GM12878 (cell line): ENCODE measurements around the gene FRS3. TPM values are rescaled to one million over a fixed set of nuclear protein-coding genes. Genes with fewer than 3 reads are reported as not detected.

ENCODE experiments used
- ATAC-seq: fragments of 200-7000 bp; cut with Tn5 transposase; 3 replicates; pipeline ENCODE4 v1.9.1; 2020; ENCODE audit warnings: mild to moderate bottlenecking, moderate library complexity
- BruUV-seq: library from RNA; stranded (reverse); fragments of 400-500 nt; replicated peaks from 2 replicates; lab custom pipeline; 2021; lab: Mats Ljungman, UMichigan
- CTCF ChIA-PET: fragments of 300-600 bp; sonication (Branson Sonifier 250); formaldehyde crosslinking; extraction: SDS; loops from one replicate; lab custom pipeline; 2021; ENCODE audit warnings: inconsistent platforms; lab: Yijun Ruan, JAX
- POLR2A ChIA-PET: fragments of 350-600 bp; formaldehyde crosslinking; extraction: SDS; loops from one replicate; lab custom pipeline; 2021; ENCODE audit warnings: inconsistent platforms; lab: Charles Lee
- RAD21 ChIA-PET: fragments of 300-600 bp; sonication (Branson Sonifier 250); formaldehyde crosslinking; loops from one replicate; lab custom pipeline; 2023; ENCODE audit warnings: antibody characterized with exemption; ENCODE audit not compliant: unreplicated experiment; lab: Charles Lee
- SMC1A ChIA-PET: fragments of 300-600 bp; sonication (Branson Sonifier 250); formaldehyde crosslinking; loops from one replicate; lab custom pipeline; 2023; ENCODE audit not compliant: unreplicated experiment, uncharacterized antibody; lab: Charles Lee
- DNase-seq: peaks from one replicate; pipeline ENCODE4 v3.0.0-alpha.2; 2011; ENCODE audit warnings: low read depth, low spot score
- FAIRE-seq: peaks from 3 replicates; lab custom pipeline; 2011; peaks lifted over from hg19 to GRCh38; lab: Jason Lieb, UNC
- H2AFZ ChIP-seq: 2 replicates; pipeline ENCODE4 v1.6.0; 2011; ENCODE audit warnings: low read depth, low read length, control low read depth; ENCODE audit not compliant: control insufficient read depth
- H3K27ac ChIP-seq: 2 replicates; pipeline ENCODE4 v1.5.1; 2011; ENCODE audit warnings: control low read depth; ENCODE audit not compliant: control insufficient read depth, insufficient read depth
- H3K27me3 ChIP-seq, 2 experiments: replicated peaks in 1 of 2; 2 replicates each; pipeline versions ENCODE4 v1.6.0 to v1.6.1; 2011; ENCODE audit warnings: low read length in 1 of 2; ENCODE audit not compliant: control insufficient read depth in 2 of 2, insufficient read depth in 2 of 2
- H3K36me3 ChIP-seq, 2 experiments: 2 replicates each; pipeline ENCODE4 v1.5.1; 2011; ENCODE audit warnings: low read length in 1 of 2; ENCODE audit not compliant: control insufficient read depth in 2 of 2, insufficient read depth in 2 of 2
- H3K4me1 ChIP-seq: 2 replicates; pipeline ENCODE4 v1.6.1; 2011; ENCODE audit warnings: mild to moderate bottlenecking, low read length, moderate library complexity, mixed read lengths; ENCODE audit not compliant: control insufficient read depth, insufficient read depth
- H3K4me2 ChIP-seq: 2 replicates; pipeline ENCODE4 v1.6.0; 2011; ENCODE audit warnings: control low read depth; ENCODE audit not compliant: control insufficient read depth, insufficient read depth
- H3K4me3 ChIP-seq: fragments of 200-600 bp; sonication (generic); 2 replicates; pipeline ENCODE4 v1.5.1; 2016
- H3K79me2 ChIP-seq: 2 replicates; pipeline ENCODE4 v1.6.0; 2011; ENCODE audit warnings: low read length; ENCODE audit not compliant: control insufficient read depth, insufficient read depth
- H3K9ac ChIP-seq: 2 replicates; pipeline ENCODE4 v1.8.0; 2011; ENCODE audit warnings: low read length, control low read depth, mixed read lengths; ENCODE audit not compliant: control insufficient read depth, insufficient read depth
- H3K9me3 ChIP-seq: replicated peaks from 3 replicates; pipeline ENCODE4 v1.5.1; 2011; ENCODE audit warnings: mild to moderate bottlenecking, low read length; ENCODE audit not compliant: control insufficient read depth, insufficient read depth
- H4K20me1 ChIP-seq: 2 replicates; pipeline ENCODE4 v1.6.0; 2011; ENCODE audit not compliant: control insufficient read depth, insufficient read depth
- IRF4 ChIP-seq: IDR thresholded peaks from 2 replicates; pipeline ENCODE4 v1.6.1; 2011; ENCODE audit warnings: low read depth, low read length
- POLR2AphosphoS2 ChIP-seq: IDR thresholded peaks from 2 replicates; pipeline ENCODE4 v1.6.1; 2011; ENCODE audit warnings: low read depth, mild to moderate bottlenecking, low read length, improper control_type of control experiment, moderate library complexity
- RAD21 ChIP-seq: IDR thresholded peaks from 2 replicates; pipeline ENCODE4 v1.6.1; 2011; ENCODE audit warnings: mild to moderate bottlenecking, low read depth, low read length, moderate library complexity; ENCODE audit not compliant: insufficient read depth
- SPI1 ChIP-seq: IDR thresholded peaks from 2 replicates; pipeline ENCODE4 v1.6.1; 2011; ENCODE audit warnings: low read depth, mild to moderate bottlenecking, low read length, moderate library complexity, borderline replicate concordance; ENCODE audit not compliant: insufficient read depth
- WGBS: methylation state at CpG from one replicate; pipeline ENCODE4 v1.1.6; 2016; ENCODE audit warnings: low lambda C conversion rate; ENCODE audit not compliant: insufficient replicate concordance, insufficient coverage; ENCODE audit errors: missing lambda C conversion rate; 5-methylcytosine and 5-hydroxymethylcytosine counted together
- in situ Hi-C: fragments of 300-500 bp; cut with MboI; formaldehyde crosslinking; loops from 9 replicates; pipeline ENCODE4 v1.14.3; 2018; ENCODE audit warnings: mixed read lengths
- intact Hi-C: fragments of 100-400 bp; cut with micrococcal nuclease; formaldehyde crosslinking; loops from one replicate; pipeline ENCODE4 v1.14.2; 2022; ENCODE audit not compliant: unreplicated experiment
- polyA plus RNA-seq, 11 experiments: library from polyadenylated mRNA; depleted of rRNA in 4 of 11; unstranded in 6 of 11; stranded (reverse) in 5 of 11; fragments of >200 nt; fragmentation: Nextera tagmentation in 4 of 11; fragmentation: Illumina TruSeq in 1 of 11; extraction: Ambion mirVana in 4 of 11; extraction: Trizol in 1 of 11; gene quantifications; 1 replicate in 1 of 11; 2 replicates in 10 of 11; pipeline versions ENCODE4 v1.2.1 to v1.2.3, GENCODE V29; 2011 to 2016; ENCODE audit warnings: inconsistent platforms in 2 of 11, missing spikeins in 2 of 11, low read depth in 1 of 11
- total RNA-seq, 4 experiments: library from RNA; depleted of rRNA in 3 of 4; stranded (reverse); fragments of >200 nt in 3 of 4; fragmentation: Illumina TruSeq in 1 of 4; extraction: Trizol in 1 of 4; gene quantifications; 2 replicates each; pipeline versions ENCODE4 v1.2.1 to v1.2.3, GENCODE V29; 2013 to 2021
- TF ChIP-seq, protein P1 (sequence below): fragments of 450-650 bp; IDR thresholded peaks from 2 replicates; pipeline ENCODE4 v1.6.1; 2017; ENCODE audit warnings: antibody characterized with exemption, mild to moderate bottlenecking, moderate library complexity

Gene FRS3
- total and polyA plus RNA-seq, 10 of the 15 experiments (the other 5 are each of a cell fraction or from before 2014, with no cell fraction given), result 0.05 to 3.4 (median 1.5) TPM

DNA sequence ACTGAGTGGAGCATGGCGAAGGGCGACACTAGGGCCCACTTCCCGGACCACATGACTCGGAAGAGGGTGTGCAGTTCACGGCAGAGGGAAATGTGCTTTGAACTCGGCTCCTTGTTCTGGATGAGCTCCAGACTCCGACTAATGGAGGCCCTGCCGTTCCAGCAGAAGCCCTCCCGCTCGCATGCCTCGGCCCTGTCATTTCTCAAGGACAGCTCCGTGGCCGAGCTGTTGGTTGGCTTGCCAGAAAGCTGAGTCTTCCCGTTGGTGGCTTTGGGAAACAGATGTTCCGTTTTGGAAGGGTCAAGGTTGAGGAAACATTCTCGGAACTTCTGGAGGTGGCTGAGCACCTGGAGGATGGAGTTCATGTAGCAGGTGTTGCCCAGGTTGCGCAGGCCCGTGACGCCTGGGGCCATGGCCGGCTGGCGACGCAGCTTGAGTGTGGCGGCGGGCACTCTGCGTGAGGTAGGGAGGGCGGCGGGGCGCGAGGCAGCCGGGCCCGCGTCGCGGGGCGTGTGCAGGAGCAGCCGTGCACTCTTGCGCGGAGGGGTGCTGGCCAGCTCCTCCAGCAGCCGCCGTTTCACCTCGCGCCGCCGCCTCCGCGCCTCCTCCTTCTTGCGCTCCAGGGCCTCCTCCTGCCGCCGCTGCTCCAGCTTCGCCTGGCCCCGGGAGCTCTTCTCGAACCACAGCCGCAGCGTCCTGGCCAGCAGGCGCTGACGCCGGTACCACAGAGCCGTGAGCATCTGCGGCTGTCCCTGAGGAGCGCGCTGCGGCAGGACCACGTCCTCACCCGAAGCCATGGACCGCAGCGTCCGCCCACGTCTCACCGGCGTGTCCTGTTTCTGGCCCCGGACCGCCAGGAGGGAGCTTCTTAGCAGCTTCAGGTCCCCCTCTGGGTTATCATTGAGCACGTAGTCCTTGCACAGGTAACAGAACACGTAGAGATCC, 26.4 kb upstream of the FRS3 start:
- H3K4me1 ChIP-seq, result no peaks in the 10 kb centered on the region
- H3K27me3 ChIP-seq, result no peaks in the 10 kb centered on the region

More for the DNA sequence above, 26.4 kb upstream of the FRS3 start:
- ATAC-seq (no peak), DNase-seq (no peak), FAIRE-seq (no peak)
- no peaks in the 10 kb centered on the region for H3K9me3 ChIP-seq
- no peak overlapping the region for H2AFZ ChIP-seq
- no peak overlapping the region for H3K4me2 ChIP-seq
- ChIA-PET SMC1A (no interaction called here), CTCF (interaction anchor here (0.7 kb wide), 1 partner anchor 110 kb away, joined by 4 read pairs; no protein-coding TSS in a partner anchor), RAD21 (no interaction called here), POLR2A (interaction anchor here (0.6 kb wide), 1 partner anchor 478 kb away, joined by 4 read pairs; no protein-coding TSS in a partner anchor)
- no peak overlapping the region for H3K4me3 ChIP-seq
- H4K20me1 ChIP-seq, result no peaks in the 10 kb centered on the region
- intact Hi-C loops (no loop called here), in situ Hi-C loops (no loop called here)
- 95% methylated on average over 58 of the region's 74 CpGs for WGBS
- no TSS peak for BruUV-seq
- TF ChIP-seq, protein P1, sequence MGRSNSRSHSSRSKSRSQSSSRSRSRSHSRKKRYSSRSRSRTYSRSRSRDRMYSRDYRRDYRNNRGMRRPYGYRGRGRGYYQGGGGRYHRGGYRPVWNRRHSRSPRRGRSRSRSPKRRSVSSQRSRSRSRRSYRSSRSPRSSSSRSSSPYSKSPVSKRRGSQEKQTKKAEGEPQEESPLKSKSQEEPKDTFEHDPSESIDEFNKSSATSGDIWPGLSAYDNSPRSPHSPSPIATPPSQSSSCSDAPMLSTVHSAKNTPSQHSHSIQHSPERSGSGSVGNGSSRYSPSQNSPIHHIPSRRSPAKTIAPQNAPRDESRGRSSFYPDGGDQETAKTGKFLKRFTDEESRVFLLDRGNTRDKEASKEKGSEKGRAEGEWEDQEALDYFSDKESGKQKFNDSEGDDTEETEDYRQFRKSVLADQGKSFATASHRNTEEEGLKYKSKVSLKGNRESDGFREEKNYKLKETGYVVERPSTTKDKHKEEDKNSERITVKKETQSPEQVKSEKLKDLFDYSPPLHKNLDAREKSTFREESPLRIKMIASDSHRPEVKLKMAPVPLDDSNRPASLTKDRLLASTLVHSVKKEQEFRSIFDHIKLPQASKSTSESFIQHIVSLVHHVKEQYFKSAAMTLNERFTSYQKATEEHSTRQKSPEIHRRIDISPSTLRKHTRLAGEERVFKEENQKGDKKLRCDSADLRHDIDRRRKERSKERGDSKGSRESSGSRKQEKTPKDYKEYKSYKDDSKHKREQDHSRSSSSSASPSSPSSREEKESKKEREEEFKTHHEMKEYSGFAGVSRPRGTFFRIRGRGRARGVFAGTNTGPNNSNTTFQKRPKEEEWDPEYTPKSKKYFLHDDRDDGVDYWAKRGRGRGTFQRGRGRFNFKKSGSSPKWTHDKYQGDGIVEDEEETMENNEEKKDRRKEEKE, result no peak
- TF ChIP-seq IRF4 (no peak), RAD21 (no peak), SPI1 (no peak), POLR2AphosphoS2 (no peak)
- no peak overlapping the region for H3K27ac ChIP-seq
- no peaks in the 10 kb centered on the region for H3K79me2 ChIP-seq
- H3K36me3 ChIP-seq, result peaks cover 0 to 5% of the 10 kb centered on the region in 2 experiments; a peak in 2 of 4 replicates
- no peak overlapping the region for H3K9ac ChIP-seq
